Brain microvascular endothelial cell (primary cell): ENCODE results near the gene CHST9.

Experiments used
- DNase-seq: peaks from one replicate; pipeline ENCODE4 v3.0.0-alpha.2; 2020
- H3K27ac ChIP-seq: fragments of 250-450 bp; sonication (Bioruptor Pico); 2 replicates; pipeline ENCODE4 v1.5.1; 2020; ENCODE audit warnings: mild to moderate bottlenecking, moderate library complexity
- H3K27me3 ChIP-seq: fragments of 250-450 bp; sonication (Bioruptor Pico); replicated peaks from 2 replicates; pipeline ENCODE4 v1.5.1; 2020; ENCODE audit warnings: mild to moderate bottlenecking
- H3K36me3 ChIP-seq: fragments of 250-450 bp; sonication (Bioruptor Pico); replicated peaks from 2 replicates; pipeline ENCODE4 v1.5.1; 2020; ENCODE audit warnings: mild to moderate bottlenecking
- H3K4me3 ChIP-seq: 2 replicates; pipeline ENCODE4 v1.5.1; 2011; ENCODE audit warnings: low read depth, mild to moderate bottlenecking, control low read depth, low read length, moderate library complexity
- in situ Hi-C: cut with HindIII; loops from 2 replicates; pipeline ENCODE4 v1.10.0; 2017; ENCODE audit warnings: low sequenced_read_pairs, low pct_ligation_motif_present
- TF ChIP-seq, protein P1 (sequence below): IDR thresholded peaks from 2 replicates; pipeline ENCODE4 v1.5.1; 2011; ENCODE audit warnings: low read depth, mild to moderate bottlenecking, moderate library complexity, low read length, control low read depth, inconsistent platforms; ENCODE audit errors: missing control alignments

Gene CHST9

DNA sequence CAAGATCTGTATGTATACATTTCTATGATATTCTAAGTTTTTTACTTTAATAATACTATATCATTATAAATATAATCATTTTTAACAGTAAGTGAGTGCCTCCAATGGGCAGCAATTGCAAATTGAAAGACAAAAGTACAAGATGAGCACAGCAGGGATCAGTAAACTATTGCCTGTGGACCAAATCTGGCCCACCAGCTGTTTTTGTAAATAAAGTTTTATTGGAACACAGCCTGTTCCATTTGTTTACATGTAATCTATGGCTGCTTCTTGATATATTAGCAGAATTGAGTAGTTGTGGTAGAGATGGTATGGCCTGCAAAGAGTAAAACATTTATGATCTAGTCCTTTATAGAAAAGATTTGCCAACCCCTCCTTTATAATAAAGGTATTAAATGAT lies 43.2 kb downstream of the CHST9 start:
- no peak for DNase-seq
- TF ChIP-seq, protein P1, sequence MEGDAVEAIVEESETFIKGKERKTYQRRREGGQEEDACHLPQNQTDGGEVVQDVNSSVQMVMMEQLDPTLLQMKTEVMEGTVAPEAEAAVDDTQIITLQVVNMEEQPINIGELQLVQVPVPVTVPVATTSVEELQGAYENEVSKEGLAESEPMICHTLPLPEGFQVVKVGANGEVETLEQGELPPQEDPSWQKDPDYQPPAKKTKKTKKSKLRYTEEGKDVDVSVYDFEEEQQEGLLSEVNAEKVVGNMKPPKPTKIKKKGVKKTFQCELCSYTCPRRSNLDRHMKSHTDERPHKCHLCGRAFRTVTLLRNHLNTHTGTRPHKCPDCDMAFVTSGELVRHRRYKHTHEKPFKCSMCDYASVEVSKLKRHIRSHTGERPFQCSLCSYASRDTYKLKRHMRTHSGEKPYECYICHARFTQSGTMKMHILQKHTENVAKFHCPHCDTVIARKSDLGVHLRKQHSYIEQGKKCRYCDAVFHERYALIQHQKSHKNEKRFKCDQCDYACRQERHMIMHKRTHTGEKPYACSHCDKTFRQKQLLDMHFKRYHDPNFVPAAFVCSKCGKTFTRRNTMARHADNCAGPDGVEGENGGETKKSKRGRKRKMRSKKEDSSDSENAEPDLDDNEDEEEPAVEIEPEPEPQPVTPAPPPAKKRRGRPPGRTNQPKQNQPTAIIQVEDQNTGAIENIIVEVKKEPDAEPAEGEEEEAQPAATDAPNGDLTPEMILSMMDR, result no peak
- no peak overlapping the region for H3K4me3 ChIP-seq
- H3K27ac ChIP-seq, result no peak overlapping the region
- in situ Hi-C loops, result no loop called here
- no peaks in the 10 kb centered on the region for H3K27me3 ChIP-seq
- H3K36me3 ChIP-seq, result no peaks in the 10 kb centered on the region

DNA sequence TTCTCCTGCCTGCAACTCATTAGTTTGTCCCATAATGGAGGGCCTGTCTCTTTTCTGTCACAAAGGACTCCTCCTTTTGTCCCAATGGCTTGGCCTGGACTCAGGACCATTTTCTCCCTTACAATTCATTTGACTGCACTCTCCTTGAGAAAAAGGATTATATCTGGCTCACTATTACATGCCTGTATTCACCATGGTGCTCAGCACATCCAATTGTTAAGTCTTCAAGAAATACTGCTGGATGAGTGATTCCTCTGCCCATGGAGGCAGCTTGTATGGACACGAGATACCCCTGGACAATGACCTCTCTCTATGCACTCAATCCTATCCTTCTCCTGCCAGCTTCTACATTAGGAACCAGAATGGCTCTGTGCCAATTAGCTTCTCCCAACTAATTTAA lies 47.0 kb downstream of the CHST9 start:
- in situ Hi-C loops, result no loop called here
- no peak overlapping the region for H3K4me3 ChIP-seq

DNA sequence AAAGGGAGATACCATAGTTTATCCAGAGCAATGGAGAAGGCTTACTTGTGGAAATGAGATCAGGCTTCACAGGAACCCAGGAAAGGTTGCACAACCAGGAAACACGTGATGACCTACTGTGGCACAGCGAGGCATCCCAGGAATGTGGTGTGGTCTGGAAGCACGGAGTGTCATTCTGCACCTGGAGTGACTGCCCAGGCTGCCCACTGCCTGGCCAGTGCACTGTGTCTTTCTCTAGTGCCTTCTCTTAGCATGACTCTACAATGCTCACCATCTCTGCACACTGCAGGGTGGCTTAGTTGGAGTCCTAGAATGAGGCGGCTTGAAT lies 48.9 kb downstream of the CHST9 start:
- no peak overlapping the region for H3K27ac ChIP-seq
- no peak overlapping the region for H3K4me3 ChIP-seq
- no peak for DNase-seq
- TF ChIP-seq, protein P1, result no peak
- no peaks in the 10 kb centered on the region for H3K36me3 ChIP-seq
- in situ Hi-C loops, result no loop called here
- H3K27me3 ChIP-seq, result no peaks in the 10 kb centered on the region

More for the DNA sequence above, 47.0 kb downstream of the CHST9 start:
- no peaks in the 10 kb centered on the region for H3K36me3 ChIP-seq
- DNase-seq, result no peak
- TF ChIP-seq, protein P1, result no peak
- no peak overlapping the region for H3K27ac ChIP-seq
- no peaks in the 10 kb centered on the region for H3K27me3 ChIP-seq

DNA sequence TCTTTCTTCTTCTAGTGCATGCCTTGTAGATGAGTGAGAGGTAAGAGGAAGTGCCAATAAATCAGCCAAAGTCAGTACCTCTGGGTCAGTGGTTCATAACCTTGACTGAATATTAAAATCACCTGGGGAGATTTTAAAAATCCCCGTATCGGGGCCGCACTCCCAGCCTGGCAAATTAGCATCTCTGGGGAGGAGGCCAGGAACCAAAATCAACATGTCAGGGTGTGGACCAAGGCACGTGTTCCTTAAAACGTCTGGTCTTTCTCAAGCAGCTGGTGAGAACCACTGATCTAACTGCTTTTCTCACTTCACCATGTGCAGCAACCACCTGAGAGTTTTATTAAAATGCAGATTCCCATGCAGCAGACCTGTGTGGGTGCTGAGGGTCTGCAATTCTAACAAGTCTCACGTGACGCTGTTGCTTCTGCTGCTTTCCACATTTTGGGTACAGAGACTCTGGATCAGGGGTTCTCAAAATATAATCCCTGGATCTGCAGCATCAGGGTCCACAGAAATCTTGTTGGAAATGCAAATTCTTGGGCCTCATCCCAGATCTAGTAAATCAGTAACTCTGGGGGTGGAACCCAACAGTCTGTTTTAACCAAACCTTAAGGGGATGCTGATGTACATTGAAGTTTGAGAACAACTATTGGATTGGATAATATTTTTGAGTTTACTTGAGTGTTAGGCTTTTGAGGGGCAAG lies 49.5 kb downstream of the CHST9 start:
- TF ChIP-seq, protein P1, result no peak
- in situ Hi-C loops, result no loop called here
- no peak overlapping the region for H3K4me3 ChIP-seq

DNA sequence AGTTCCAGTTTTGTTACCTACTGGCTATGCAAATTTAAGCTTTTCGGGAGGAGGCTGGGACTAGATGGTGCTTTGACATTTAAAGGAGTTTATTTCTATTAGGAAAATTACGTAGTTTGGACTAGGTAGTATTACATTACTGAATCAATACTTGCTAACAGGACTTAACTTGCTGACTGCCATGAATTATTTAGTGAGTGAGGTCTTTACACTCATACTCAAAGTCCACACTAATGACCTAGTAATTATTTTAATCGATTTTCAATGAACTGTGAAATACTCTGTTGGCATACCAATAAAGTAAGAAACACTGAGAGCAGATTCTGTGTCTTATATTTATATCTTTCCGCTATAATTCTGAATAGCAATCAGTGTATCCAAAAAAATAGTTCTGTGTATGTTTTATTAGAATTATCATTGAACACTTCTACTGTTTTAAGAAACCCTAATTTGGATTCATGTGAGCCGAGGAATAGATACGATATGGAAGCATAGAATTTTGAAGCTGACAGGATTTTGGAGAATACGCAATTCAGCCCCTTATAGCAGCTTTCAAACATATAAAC lies 55.0 kb downstream of the CHST9 start:
- in situ Hi-C loops, result no loop called here

More for the DNA sequence above, 49.5 kb downstream of the CHST9 start:
- DNase-seq, result no peak
- no peaks in the 10 kb centered on the region for H3K27me3 ChIP-seq
- no peak overlapping the region for H3K27ac ChIP-seq
- H3K36me3 ChIP-seq, result no peaks in the 10 kb centered on the region

More for the DNA sequence above, 55.0 kb downstream of the CHST9 start:
- no peaks in the 10 kb centered on the region for H3K27me3 ChIP-seq
- no peaks in the 10 kb centered on the region for H3K36me3 ChIP-seq
- no peak for DNase-seq
- TF ChIP-seq, protein P1, result no peak
- H3K4me3 ChIP-seq, result no peak overlapping the region
- H3K27ac ChIP-seq, result no peak overlapping the region
